NT2/D1 (cell line): ENCODE data around the gene PRADC1.
A peak's percentile ranks its signal among the peaks of the same experiment; 100 is the strongest.

Source experiments
- DNase-seq: peaks from one replicate; pipeline ENCODE4 v3.0.0-alpha.2; 2011; ENCODE audit warnings: low read depth, low spot score
- H3K27me3 ChIP-seq: 2 replicates; pipeline ENCODE4 v1.6.0; 2011; ENCODE audit warnings: mild to moderate bottlenecking; ENCODE audit not compliant: insufficient read length, insufficient read depth
- H3K36me3 ChIP-seq: 2 replicates; pipeline ENCODE4 v1.6.1; 2011; ENCODE audit warnings: mild to moderate bottlenecking, low read length, mixed read lengths; ENCODE audit not compliant: insufficient read depth, insufficient read length
- H3K4me1 ChIP-seq: 2 replicates; pipeline ENCODE4 v1.5.1; 2011; ENCODE audit not compliant: insufficient read depth, insufficient read length
- H3K4me3 ChIP-seq: 2 replicates; pipeline ENCODE4 v1.5.1; 2011; ENCODE audit warnings: low read depth; ENCODE audit not compliant: insufficient read length
- H3K9ac ChIP-seq: 2 replicates; pipeline ENCODE4 v1.6.0; 2011; ENCODE audit warnings: low read depth; ENCODE audit not compliant: insufficient read length
- H3K9me3 ChIP-seq: 2 replicates; pipeline ENCODE4 v1.5.1; 2011; ENCODE audit warnings: mild to moderate bottlenecking, low read length; ENCODE audit not compliant: insufficient read depth
- SUZ12 ChIP-seq: IDR thresholded peaks from 2 replicates; pipeline ENCODE4 v1.6.1; 2011; ENCODE audit not compliant: insufficient read length, insufficient read depth; ENCODE audit errors: extremely low read depth
- YY1 ChIP-seq: IDR thresholded peaks from 2 replicates; pipeline ENCODE4 v1.6.1; 2011; ENCODE audit not compliant: insufficient read length, insufficient read depth
- ZNF274 ChIP-seq: IDR thresholded peaks from 2 replicates; pipeline ENCODE4 v1.6.1; 2011; ENCODE audit warnings: mild to moderate bottlenecking, low read depth, low read length

The PRADC1 gene

GRCh38 chr2:73239776-73240175 is 6.7 kb upstream of the PRADC1 start:
- H3K4me1 ChIP-seq, result peaks cover 13% of the 10 kb centered on the region
- no peaks in the 10 kb centered on the region for H3K27me3 ChIP-seq

GRCh38 chr2:73238976-73239375 is 5.9 kb upstream of the PRADC1 start:
- no peak for DNase-seq
- H3K9ac ChIP-seq, result no peak overlapping the region
- no peaks in the 10 kb centered on the region for H3K9me3 ChIP-seq
- peaks cover 9% of the 10 kb centered on the region for H3K4me1 ChIP-seq
- H3K4me3 ChIP-seq, result no peak overlapping the region
- no peak for TF ChIP-seq SUZ12
- TF ChIP-seq YY1, result no peak
- no peak for TF ChIP-seq ZNF274
- no peaks in the 10 kb centered on the region for H3K27me3 ChIP-seq
- H3K36me3 ChIP-seq, result peaks cover 83% of the 10 kb centered on the region

More at GRCh38 chr2:73239776-73240175, 6.7 kb upstream of the PRADC1 start:
- TF ChIP-seq SUZ12, result no peak
- Histone ChIP-seq H3K4me3 (no peak overlapping the region), H3K36me3 (peaks cover 90% of the 10 kb centered on the region), H3K9me3 (no peaks in the 10 kb centered on the region), H3K9ac (no peak overlapping the region)
- DNase-seq, result no peak

- no peak overlapping the region for H3K4me3 ChIP-seq
- H3K9me3 ChIP-seq, result no peaks in the 10 kb centered on the region
- H3K9ac ChIP-seq, result no peak overlapping the region
- H3K36me3 ChIP-seq, result peaks cover 75% of the 10 kb centered on the region
- DNase-seq, result no peak
- TF ChIP-seq YY1, result no peak
- H3K4me1 ChIP-seq, result peaks cover 9% of the 10 kb centered on the region
- H3K27me3 ChIP-seq, result no peaks in the 10 kb centered on the region
These were observed 5.1 kb upstream of the PRADC1 start for GRCh38 chr2:73238149-73238548.

GRCh38 chr2:73237168-73237567 is 4.1 kb upstream of the PRADC1 start:
- TF ChIP-seq YY1 (no peak), ZNF274 (no peak), SUZ12 (no peak)
- Histone ChIP-seq H3K9ac (no peak overlapping the region), H3K4me3 (no peak overlapping the region), H3K27me3 (no peaks in the 10 kb centered on the region), H3K4me1 (peaks cover 8% of the 10 kb centered on the region), H3K9me3 (no peaks in the 10 kb centered on the region), H3K36me3 (peaks cover 67% of the 10 kb centered on the region)
- DNase-seq, result no peak

- no peak for DNase-seq
- peak overlapping the region; percentile 100 for H3K9ac ChIP-seq
- no peaks in the 10 kb centered on the region for H3K27me3 ChIP-seq
- H3K4me3 ChIP-seq, result peak overlapping the region; percentile 94
- no peaks in the 10 kb centered on the region for H3K9me3 ChIP-seq
- peaks cover 8% of the 10 kb centered on the region for H3K4me1 ChIP-seq
- TF ChIP-seq YY1 (no peak), SUZ12 (no peak), ZNF274 (no peak)
- peaks cover 55% of the 10 kb centered on the region for H3K36me3 ChIP-seq
These were observed 2.4 kb upstream of the PRADC1 start for GRCh38 chr2:73235315-73236028.

- no peaks in the 10 kb centered on the region for H3K27me3 ChIP-seq
- no peaks in the 10 kb centered on the region for H3K9me3 ChIP-seq
- peaks cover 42% of the 10 kb centered on the region for H3K36me3 ChIP-seq
- H3K4me3 ChIP-seq, result peak within 1 kb of the TSS; percentile 94
- DNase-seq, result peak; percentile 82
- TF ChIP-seq SUZ12 (no peak), YY1 (no peak), ZNF274 (no peak)
- H3K9ac ChIP-seq, result peak within 1 kb of the TSS; percentile 100
- H3K4me1 ChIP-seq, result peaks cover 8% of the 10 kb centered on the region
These were observed 1.1 kb upstream of the PRADC1 start, which contains the start of gene CCT7 for GRCh38 chr2:73233932-73234832. CCT7 (plus strand) TSS chr2:73234308; CDS start chr2:73234379, 71 bp downstream.

GRCh38 chr2:73232403-73233153 is 461 bp downstream of the PRADC1 start:
- H3K27me3 ChIP-seq, result no peaks in the 10 kb centered on the region
- H3K4me3 ChIP-seq, result peak overlapping the region; percentile 58
- H3K9me3 ChIP-seq, result no peaks in the 10 kb centered on the region
- H3K36me3 ChIP-seq, result peaks cover 40% of the 10 kb centered on the region
- DNase-seq, result no peak
- TF ChIP-seq YY1, result no peak
- no peak for TF ChIP-seq SUZ12
- TF ChIP-seq ZNF274, result no peak
- H3K4me1 ChIP-seq, result peaks cover 4% of the 10 kb centered on the region
- H3K9ac ChIP-seq, result peak overlapping the region; percentile 77
